C4-2B (cell line): Measurements from ENCODE around the gene NLGN1.

ENCODE experiments used
- ZFX ChIP-seq: fragments of 450-650 bp; IDR thresholded peaks from 2 replicates; pipeline ENCODE4 v1.6.1; 2017
- TF ChIP-seq, protein P1 (sequence below): fragments of 450-650 bp; conservative IDR thresholded peaks from 2 replicates; pipeline ENCODE4 v1.5.1; 2017; ENCODE audit warnings: mild to moderate bottlenecking

GRCh38 chr3:174099724-174100123 is 702.2 kb downstream of the NLGN1 start:
- TF ChIP-seq, protein P1, sequence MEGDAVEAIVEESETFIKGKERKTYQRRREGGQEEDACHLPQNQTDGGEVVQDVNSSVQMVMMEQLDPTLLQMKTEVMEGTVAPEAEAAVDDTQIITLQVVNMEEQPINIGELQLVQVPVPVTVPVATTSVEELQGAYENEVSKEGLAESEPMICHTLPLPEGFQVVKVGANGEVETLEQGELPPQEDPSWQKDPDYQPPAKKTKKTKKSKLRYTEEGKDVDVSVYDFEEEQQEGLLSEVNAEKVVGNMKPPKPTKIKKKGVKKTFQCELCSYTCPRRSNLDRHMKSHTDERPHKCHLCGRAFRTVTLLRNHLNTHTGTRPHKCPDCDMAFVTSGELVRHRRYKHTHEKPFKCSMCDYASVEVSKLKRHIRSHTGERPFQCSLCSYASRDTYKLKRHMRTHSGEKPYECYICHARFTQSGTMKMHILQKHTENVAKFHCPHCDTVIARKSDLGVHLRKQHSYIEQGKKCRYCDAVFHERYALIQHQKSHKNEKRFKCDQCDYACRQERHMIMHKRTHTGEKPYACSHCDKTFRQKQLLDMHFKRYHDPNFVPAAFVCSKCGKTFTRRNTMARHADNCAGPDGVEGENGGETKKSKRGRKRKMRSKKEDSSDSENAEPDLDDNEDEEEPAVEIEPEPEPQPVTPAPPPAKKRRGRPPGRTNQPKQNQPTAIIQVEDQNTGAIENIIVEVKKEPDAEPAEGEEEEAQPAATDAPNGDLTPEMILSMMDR: no peak
- TF ChIP-seq ZFX: no peak
